Spleen (tissue), 11 donors: ENCODE measurements around the gene TGFA. TPM values are rescaled to one million over a fixed set of nuclear protein-coding genes. Genes with fewer than 3 reads are reported as not detected.

Source experiments
- DNase-seq: peaks from one replicate; pipeline ENCODE4 v3.0.0-alpha.2; 2020
- H3K27ac ChIP-seq, 8 donors: fragments of 200-600 bp; sonication (generic) in 7 of 8; 1 replicate in 4 of 8; 2 replicates in 4 of 8; pipeline versions ENCODE4 v1.5.0 to v1.8.0; 2016 to 2021; ENCODE audit warnings: inconsistent platforms in 4 of 8, mild to moderate bottlenecking in 4 of 8, moderate library complexity in 1 of 8
- H3K27me3 ChIP-seq, 7 donors: fragments of 200-600 bp; sonication (generic) in 6 of 7; replicated peaks in 1 of 7; 1 replicate in 4 of 7; 2 replicates in 3 of 7; pipeline versions ENCODE4 v1.5.0 to v1.8.0; 2016 to 2021; ENCODE audit warnings: inconsistent platforms in 3 of 7, mild to moderate bottlenecking in 1 of 7
- H3K36me3 ChIP-seq, 6 donors: fragments of 200-600 bp; sonication (generic) in 5 of 6; 1 replicate in 4 of 6; 2 replicates in 2 of 6; pipeline versions ENCODE4 v1.5.0 to v1.8.0; 2016 to 2021; ENCODE audit warnings: inconsistent platforms in 2 of 6
- H3K4me1 ChIP-seq, 6 donors: fragments of 200-600 bp; sonication (generic) in 5 of 6; 1 replicate in 3 of 6; 2 replicates in 3 of 6; pipeline versions ENCODE4 v1.5.0 to v1.8.0; 2016 to 2021; ENCODE audit warnings: inconsistent platforms in 3 of 6
- H3K4me3 ChIP-seq, 8 donors: fragments of 200-600 bp; sonication (generic) in 7 of 8; 1 replicate in 4 of 8; 2 replicates in 4 of 8; pipeline versions ENCODE4 v1.5.0 to v1.8.0; 2016 to 2021; ENCODE audit warnings: inconsistent platforms in 4 of 8, mild to moderate bottlenecking in 4 of 8, moderate library complexity in 2 of 8
- H3K9me3 ChIP-seq, 8 donors: fragments of 200-600 bp; sonication (generic) in 7 of 8; 1 replicate in 4 of 8; 2 replicates in 4 of 8; pipeline versions ENCODE4 v1.5.0 to v1.8.0; 2016 to 2021; ENCODE audit warnings: inconsistent platforms in 4 of 8
- CTCF ChIP-seq, 11 experiments: fragments of 200-600 bp in 7 of 11; fragments of 450-650 bp in 4 of 11; sonication (generic) in 4 of 11; IDR thresholded peaks in 8 of 11; conservative IDR thresholded peaks in 3 of 11; 1 replicate in 7 of 11; 2 replicates in 4 of 11; pipeline versions ENCODE4 v1.4.0 to v1.8.0; 2016 to 2021; ENCODE audit warnings: antibody characterized with exemption in 11 of 11, inconsistent platforms in 4 of 11, mild to moderate bottlenecking in 1 of 11
- POLR2A ChIP-seq, 3 donors: fragments of 450-650 bp; IDR thresholded peaks; one replicate each; pipeline ENCODE4 v1.5.1; 2017; ENCODE audit warnings: antibody characterized with exemption in 3 of 3, mild to moderate bottlenecking in 1 of 3
- POLR2AphosphoS5 ChIP-seq, 3 donors: sonication (generic); formaldehyde crosslinking; IDR thresholded peaks; one replicate each; pipeline ENCODE4 v1.5.1; 2017; ENCODE audit warnings: antibody characterized with exemption in 3 of 3
- WGBS, 5 donors: extraction: QIAGEN DNeasy Blood & Tissue Kit in 3 of 5; methylation state at CpG; one replicate each; pipeline versions ENCODE4 v1.1.5 to v1.1.7; 2013 to 2018; 5-methylcytosine and 5-hydroxymethylcytosine counted together
- intact Hi-C: fragments of 100-400 bp; cut with DNase I; formaldehyde crosslinking; loops from one replicate; pipeline ENCODE4 v1.15.0; 2023; ENCODE audit warnings: low total_unique reads
- polyA plus RNA-seq, 3 donors: library from polyadenylated mRNA; stranded (reverse); fragments of 200-250 nt; gene quantifications; one replicate each; pipeline ENCODE4 v1.2.1, GENCODE V29; 2013
- total RNA-seq, 7 donors: library from RNA; depleted of rRNA in 3 of 7; stranded (reverse); fragments of >200 nt in 3 of 7; fragmentation: NEBNext Ultra II Directional in 4 of 7; extraction: Animal tissue kit (Norgen Biotek cat#: 25700) in 4 of 7; gene quantifications; one replicate each; pipeline versions ENCODE4 v1.1.0 to v1.2.1, GENCODE V29; 2016 to 2021
- donor health status: healthy with polysubstance abuse.
- donor health status: DM: no; HTN: no; CAD: no; lungs with moderate emphysema.
- donor health status: DM: no; HTN: no; CAD: no.
- donor health status: Bipolar disorder and iron deficiency.
- donor health status: healthy.
- donor health status: DM: no; HTN: no; CAD: no.
- donor health status: DM: yes; HTN: yes; CAD: no.

The TGFA gene
- total and polyA plus RNA-seq, 10 donors, result 1.3 to 27.5 (median 13.2) TPM

DNA sequence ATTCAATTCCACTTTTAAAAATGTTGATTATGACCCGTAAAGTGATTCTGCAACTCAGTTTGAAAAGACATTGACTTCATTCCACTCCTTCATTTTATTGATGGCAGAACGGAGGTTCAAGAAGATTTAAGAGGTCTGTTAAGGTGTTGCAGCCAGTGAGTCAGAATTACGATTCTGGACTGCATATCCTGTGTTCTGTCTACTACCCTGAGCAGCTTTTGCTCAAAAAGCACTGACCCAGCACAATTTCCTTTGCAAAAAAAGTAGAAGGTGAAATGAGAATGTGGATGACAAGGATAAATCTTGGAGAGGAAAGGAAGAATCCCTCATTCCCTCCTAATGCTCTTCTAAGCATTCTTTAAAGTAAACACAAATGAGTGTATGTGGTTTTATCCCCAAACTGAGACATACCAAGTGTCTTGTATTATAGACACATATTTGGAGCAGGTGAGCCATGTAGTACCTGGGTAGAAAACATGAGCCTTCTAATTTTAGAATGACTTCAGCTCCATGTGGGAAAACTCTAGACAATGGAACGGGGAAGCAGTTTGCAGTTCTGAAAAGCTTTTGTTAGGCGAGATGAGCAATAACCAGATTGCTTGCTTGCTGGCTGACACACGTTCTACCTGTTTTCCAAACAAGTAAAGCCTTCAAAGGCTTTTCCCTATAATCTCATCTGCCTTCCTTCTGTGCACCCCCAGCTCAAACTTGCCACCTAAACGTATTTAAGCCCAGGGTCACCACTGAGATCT is 44.7 kb downstream of the TGFA start:
- no peaks in the 10 kb centered on the region for H3K36me3 ChIP-seq
- no peaks in the 10 kb centered on the region for H3K4me1 ChIP-seq
- H3K27ac ChIP-seq, result no peak overlapping the region
- WGBS, 5 donors, result 73 to 80% (median 78%) methylated on average over 7 of the region's 7 CpGs
- no peaks in the 10 kb centered on the region for H3K9me3 ChIP-seq
- H3K27me3 ChIP-seq, result no peaks in the 10 kb centered on the region
- TF ChIP-seq CTCF (IDR thresholded peaks at IDR 0.05 in 8 of 11, conservative IDR thresholded peaks at IDR 0.05 in 3 of 11) (no peak), POLR2AphosphoS5 (IDR thresholded peaks at IDR 0.05) (no peak), POLR2A (IDR thresholded peaks at IDR 0.05) (no peak)
- no peak overlapping the region for H3K4me3 ChIP-seq
- intact Hi-C loops, result no loop called here
- no peak for DNase-seq

- no peak overlapping the region for H3K27ac ChIP-seq
- TF ChIP-seq POLR2AphosphoS5 (IDR thresholded peaks at IDR 0.05), result no peak
- no peak for TF ChIP-seq POLR2A (IDR thresholded peaks at IDR 0.05)
- TF ChIP-seq CTCF (IDR thresholded peaks at IDR 0.05 in 8 of 11, conservative IDR thresholded peaks at IDR 0.05 in 3 of 11), result no peak
- H3K27me3 ChIP-seq, result peaks cover 0 to 12% (median 0%) of the 10 kb centered on the region in 7 donors
- no peaks in the 10 kb centered on the region for H3K4me1 ChIP-seq
- WGBS, 5 donors, result 67 to 78% (median 74%) methylated on average over 8 of the region's 8 CpGs
- intact Hi-C loops, result no loop called here
- DNase-seq, result no peak
- H3K9me3 ChIP-seq, result no peaks in the 10 kb centered on the region
- no peak overlapping the region for H3K4me3 ChIP-seq
- H3K36me3 ChIP-seq, result no peaks in the 10 kb centered on the region
These were observed 47.8 kb downstream of the TGFA start for GRCh38 chr2:70505613-70506391.

GRCh38 chr2:70504750-70505149 is 48.9 kb downstream of the TGFA start:
- no peak for TF ChIP-seq POLR2A (IDR thresholded peaks at IDR 0.05)
- no peak for TF ChIP-seq CTCF (IDR thresholded peaks at IDR 0.05 in 8 of 11, conservative IDR thresholded peaks at IDR 0.05 in 3 of 11)
- TF ChIP-seq POLR2AphosphoS5 (IDR thresholded peaks at IDR 0.05), result no peak
- Histone ChIP-seq H3K9me3 (no peaks in the 10 kb centered on the region), H3K36me3 (no peaks in the 10 kb centered on the region), H3K27me3 (peaks cover 0 to 15% (median 0%) of the 10 kb centered on the region in 7 donors), H3K4me3 (no peak overlapping the region), H3K4me1 (no peaks in the 10 kb centered on the region), H3K27ac (no peak overlapping the region)
- intact Hi-C loops, result no loop called here
- no peak for DNase-seq

DNA sequence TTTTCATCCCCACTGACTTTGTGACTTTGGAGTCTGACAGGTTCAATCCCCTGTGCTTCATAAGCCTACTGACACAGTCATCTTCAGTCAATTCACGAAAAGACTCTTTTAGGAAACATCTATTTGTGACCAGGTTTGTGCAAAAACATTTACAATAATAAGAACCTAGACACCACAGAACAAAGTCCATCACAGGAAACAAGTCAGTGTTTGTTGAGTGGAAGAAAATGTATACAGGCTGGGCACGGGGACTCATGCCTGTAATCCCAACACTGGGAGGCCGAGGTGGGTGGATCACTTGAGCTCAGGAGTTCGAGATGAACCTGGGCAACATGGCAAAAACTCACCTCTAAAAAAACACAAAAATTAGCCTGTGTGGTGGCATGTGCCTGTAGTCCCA is 49.7 kb downstream of the TGFA start:
- Histone ChIP-seq H3K9me3 (no peaks in the 10 kb centered on the region), H3K4me3 (no peak overlapping the region), H3K27ac (no peak overlapping the region), H3K36me3 (no peaks in the 10 kb centered on the region), H3K4me1 (no peaks in the 10 kb centered on the region), H3K27me3 (peaks cover 0 to 15% (median 0%) of the 10 kb centered on the region in 7 donors)
- no peak for DNase-seq
- 84 to 91% (median 89%) methylated on average over 4 of the region's 4 CpGs for WGBS, 5 donors
- TF ChIP-seq POLR2AphosphoS5 (IDR thresholded peaks at IDR 0.05) (no peak), CTCF (IDR thresholded peaks at IDR 0.05 in 8 of 11, conservative IDR thresholded peaks at IDR 0.05 in 3 of 11) (no peak), POLR2A (IDR thresholded peaks at IDR 0.05) (no peak)
- intact Hi-C loops, result no loop called here
